ENCODE measurements around the gene RARRES2. TPM values are rescaled to one million over a fixed set of nuclear protein-coding genes. Genes with fewer than 3 reads are reported as not detected.
"Not testable (repeated sequence)": the region's sequence is repeated elsewhere in the genome, so short reads cannot be mapped to it uniquely, and the experiment has no call there.

The RARRES2 gene
- total RNA-seq, 1 donor from 2014 or later: 259 TPM

- H3K27ac ChIP-seq; intact Hi-C loops (cut with DNase I); H3K9me3 ChIP-seq; H3K27me3 ChIP-seq; H3K4me1 ChIP-seq; H3K36me3 ChIP-seq; H3K4me3 ChIP-seq; DNase-seq: not testable (repeated sequence)
- peak; percentile 81 for ATAC-seq
Measured at GRCh38 chr7:150295027-150295426, 46.4 kb downstream of the RARRES2 start.

GRCh38 chr7:150290317-150290716, 51.1 kb downstream of the RARRES2 start:
- H3K27ac ChIP-seq; DNase-seq; H3K9me3 ChIP-seq; H3K27me3 ChIP-seq; ATAC-seq; H3K36me3 ChIP-seq; H3K4me1 ChIP-seq; H3K4me3 ChIP-seq; intact Hi-C loops (cut with DNase I): not testable (repeated sequence)

GRCh38 chr7:150288816-150289215, 52.6 kb downstream of the RARRES2 start:
- H3K27ac ChIP-seq; H3K36me3 ChIP-seq; H3K4me1 ChIP-seq; H3K27me3 ChIP-seq; H3K9me3 ChIP-seq; intact Hi-C loops (cut with DNase I); ATAC-seq; H3K4me3 ChIP-seq; DNase-seq: not testable (repeated sequence)

Other genes starting within 250 kb of the RARRES2 start
- 10.2 TPM for gene LRRC61, start 18.3 kb downstream of the RARRES2 start, total RNA-seq
- gene ACTR3C, start 18.1 kb downstream of the RARRES2 start, total RNA-seq: 20.1 TPM
- gene REPIN1, start 27.2 kb upstream of the RARRES2 start, total RNA-seq: 93.7 TPM
- gene ZNF775, start 37.7 kb upstream of the RARRES2 start, total RNA-seq: 4.4 TPM
- 42.3 TPM for gene GIMAP8, start 109.0 kb upstream of the RARRES2 start, total RNA-seq
- 47.0 TPM for gene GIMAP7, start 173.2 kb upstream of the RARRES2 start, total RNA-seq
- gene GIMAP4, start 225.8 kb upstream of the RARRES2 start, total RNA-seq: 83.3 TPM

Data from upper lobe of right lung (tissue), 1 donor.